HG02763 (cell line): ENCODE measurements around the gene HYCC1.
A peak's percentile ranks its signal among the peaks of the same experiment; 100 is the strongest.
"Not testable (repeated sequence)": the region's sequence is repeated elsewhere in the genome, so short reads cannot be mapped to it uniquely, and the experiment has no call there.

ENCODE experiments used
- ATAC-seq: cut with Tn5 transposase; IDR thresholded peaks from one replicate; pipeline ENCODE4 v1.9.1; 2021; ENCODE audit warnings: mild to moderate bottlenecking, moderate library complexity; ENCODE audit not compliant: unreplicated experiment

HYCC1 gene

GRCh38 chr7:23013715-23014649 lies at the start of gene HYCC1:
TSS of gene HYCC1 (minus strand) at chr7:23014130. CDS start at chr7:22991111, 23,019 bp downstream.
- peak; percentile 94 for ATAC-seq

DNA sequence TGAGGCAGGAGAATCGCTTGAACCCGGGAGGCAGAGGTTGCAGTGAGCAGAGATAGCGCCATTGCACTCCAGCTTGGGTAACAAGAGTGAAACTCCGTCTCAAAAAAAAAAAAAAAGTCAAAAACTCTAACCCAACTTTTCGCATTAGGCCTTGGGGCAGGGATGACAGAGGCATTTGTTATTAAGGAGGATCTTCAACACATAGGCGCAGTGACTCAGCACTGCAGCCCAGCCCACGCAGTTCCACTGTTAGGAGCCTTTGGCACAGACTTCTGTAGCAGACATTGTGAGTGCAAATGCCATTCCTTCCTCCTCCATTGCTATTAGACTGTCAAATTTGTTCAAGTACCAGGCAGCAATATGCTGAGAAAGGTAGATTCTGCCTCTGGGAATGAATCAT lies 48.5 kb upstream of the HYCC1 start:
- no peak for ATAC-seq

GRCh38 chr7:23061327-23061726 lies 47.4 kb upstream of the HYCC1 start:
- ATAC-seq, result no peak

DNA sequence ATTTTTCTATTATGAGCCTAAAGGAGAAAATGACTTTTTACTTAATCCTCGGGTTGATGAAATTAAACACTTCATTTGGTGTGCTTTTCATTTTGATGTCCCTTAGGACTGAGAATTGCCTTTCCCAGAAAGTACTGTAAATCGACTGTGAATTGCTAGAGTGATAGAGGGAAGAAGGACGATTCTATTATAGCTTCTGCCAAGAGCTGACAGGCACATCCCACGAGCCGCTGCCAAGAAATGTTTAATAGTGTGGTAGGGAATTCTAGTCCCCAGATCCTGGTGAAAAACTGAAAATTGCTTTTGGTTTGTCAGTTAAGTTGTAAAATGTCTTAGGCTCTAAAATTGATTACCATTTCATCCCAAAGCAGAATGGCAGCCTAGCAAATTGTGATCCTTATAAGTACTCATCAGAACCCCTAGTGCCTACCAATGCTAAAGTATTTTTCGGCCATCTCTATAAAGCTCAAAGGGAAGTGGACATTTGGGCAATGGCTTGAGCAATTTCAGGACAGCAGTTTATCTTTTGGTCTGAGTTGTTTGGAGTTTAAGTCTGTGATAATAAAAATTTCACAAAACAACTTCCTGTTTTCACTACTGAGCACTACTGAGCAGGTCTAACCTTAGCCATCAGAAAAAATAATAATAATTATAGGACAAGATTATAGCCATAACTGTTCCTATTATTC lies 44.6 kb upstream of the HYCC1 start:
- ATAC-seq, result no peak

- ATAC-seq, result no peak
Measured at GRCh38 chr7:23055582-23056178, 41.8 kb upstream of the HYCC1 start.

DNA sequence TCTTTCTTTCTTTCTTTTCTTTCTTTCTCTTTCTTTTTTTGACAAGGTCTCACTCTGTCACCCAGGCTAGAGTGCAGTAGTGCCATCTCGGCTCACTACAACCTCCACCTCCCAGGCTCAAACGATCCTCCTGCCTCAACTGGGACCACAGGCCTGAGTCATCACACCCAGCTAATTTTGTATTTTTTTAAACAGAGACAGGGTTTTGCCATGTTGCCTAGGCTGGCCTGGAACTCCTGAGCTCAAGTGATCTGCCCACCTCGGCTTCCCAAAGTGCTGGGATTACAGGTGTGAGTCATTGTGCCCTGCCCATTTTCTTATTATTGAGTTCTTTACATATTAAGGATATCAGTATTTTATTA lies 37.2 kb upstream of the HYCC1 start:
- ATAC-seq, result not testable (repeated sequence)

GRCh38 chr7:23046336-23046735 lies 32.4 kb upstream of the HYCC1 start:
- ATAC-seq, result not testable (repeated sequence)

GRCh38 chr7:23045086-23045485 lies 31.2 kb upstream of the HYCC1 start:
- ATAC-seq, result not testable (repeated sequence)

- ATAC-seq, result no peak
Measured at GRCh38 chr7:23044581-23044980, 30.7 kb upstream of the HYCC1 start.

- no peak for ATAC-seq
Measured at GRCh38 chr7:23043441-23043840, 29.5 kb upstream of the HYCC1 start.

- not testable (repeated sequence) for ATAC-seq
Measured at GRCh38 chr7:23039674-23040073, 25.7 kb upstream of the HYCC1 start.

GRCh38 chr7:23035542-23036371 lies 21.8 kb upstream of the HYCC1 start:
- not testable (repeated sequence) for ATAC-seq

GRCh38 chr7:23027261-23027660 lies 13.3 kb upstream of the HYCC1 start:
- ATAC-seq, result no peak

GRCh38 chr7:23026164-23026563 lies 12.2 kb upstream of the HYCC1 start:
- no peak for ATAC-seq

- no peak for ATAC-seq
Measured at GRCh38 chr7:23024454-23024853, 10.5 kb upstream of the HYCC1 start.

GRCh38 chr7:23022851-23023250 lies 8.9 kb upstream of the HYCC1 start:
- ATAC-seq, result no peak

DNA sequence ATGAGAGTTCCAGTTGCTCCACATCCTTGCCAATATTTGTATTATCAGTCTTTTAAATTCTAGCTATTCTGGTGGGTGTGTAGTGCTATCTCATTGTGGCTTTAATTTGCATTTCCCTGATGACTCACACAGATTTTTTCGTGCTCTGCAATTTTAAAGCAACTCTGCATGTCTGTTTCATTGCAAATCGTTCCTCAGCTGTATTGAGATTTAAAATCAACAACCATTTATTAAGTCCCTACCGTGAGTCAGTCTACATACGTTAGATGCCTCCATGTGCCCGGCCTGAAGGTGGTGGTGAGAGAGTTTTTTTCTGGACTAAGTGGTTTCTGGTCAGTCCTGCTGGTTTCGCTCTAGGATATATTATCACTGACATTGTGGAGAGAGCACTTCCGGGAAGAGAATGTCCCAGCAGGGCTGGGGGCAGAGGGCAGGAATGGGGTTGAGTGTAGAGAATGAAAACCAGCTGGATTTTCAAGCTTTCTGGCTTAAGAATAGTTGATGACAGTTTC lies 8.4 kb upstream of the HYCC1 start:
- ATAC-seq, result no peak

- no peak for ATAC-seq
Measured at GRCh38 chr7:23021596-23021995, 7.7 kb upstream of the HYCC1 start.

DNA sequence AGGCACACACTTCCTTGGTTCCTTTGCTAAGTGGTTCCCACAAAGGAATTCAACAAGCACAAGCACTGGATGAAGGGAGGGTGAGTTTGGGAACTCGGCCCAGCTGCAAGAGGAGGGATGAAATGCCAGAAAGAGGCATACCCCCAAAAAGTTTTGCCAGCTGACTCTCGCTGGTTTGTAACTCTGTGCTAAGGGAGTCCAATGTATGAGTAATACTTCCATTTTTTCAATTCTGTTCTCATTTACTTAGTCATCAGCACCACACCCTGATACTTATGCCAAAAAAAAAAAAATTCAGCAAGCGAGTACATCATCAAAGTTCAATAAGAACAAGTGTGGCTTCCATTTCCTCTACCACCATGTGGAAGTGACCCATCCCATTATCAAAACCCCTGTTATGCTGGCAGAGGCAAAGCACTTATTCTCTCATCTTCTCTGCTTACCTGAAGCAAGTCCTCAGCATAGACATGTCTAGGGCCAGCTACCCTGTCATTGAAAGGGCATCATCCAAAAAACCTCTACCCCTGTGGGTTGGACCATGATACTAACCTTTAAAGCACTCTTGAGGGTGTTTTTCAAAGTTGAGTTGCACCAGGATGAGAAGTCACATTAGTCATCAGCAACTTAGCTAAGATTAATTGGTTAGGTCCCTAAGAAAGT lies 6.9 kb upstream of the HYCC1 start:
- ATAC-seq, result no peak

GRCh38 chr7:23018750-23019149 lies 4.8 kb upstream of the HYCC1 start:
- no peak for ATAC-seq
